ENCODE data around the gene CAMTA1. TPM values are rescaled to one million over a fixed set of nuclear protein-coding genes. Genes with fewer than 3 reads are reported as not detected.

The CAMTA1 gene
- total RNA-seq, 1 donor from 2014 or later: 34.4 TPM

GRCh38 chr1:7046891-7047290 is 261.6 kb downstream of the CAMTA1 start:
- no peak for ATAC-seq

GRCh38 chr1:7047866-7048265 is 262.6 kb downstream of the CAMTA1 start:
- peak; percentile 47 for ATAC-seq

- ATAC-seq: no peak
Measured at GRCh38 chr1:7048395-7048794, 263.1 kb downstream of the CAMTA1 start.

GRCh38 chr1:7049913-7050625 is 264.8 kb downstream of the CAMTA1 start:
- ATAC-seq: no peak

- no peak for ATAC-seq
Measured at GRCh38 chr1:7050751-7051665, 265.8 kb downstream of the CAMTA1 start.

- no peak for ATAC-seq
Measured at GRCh38 chr1:7052701-7053100, 267.4 kb downstream of the CAMTA1 start.

- ATAC-seq: no peak
Measured at GRCh38 chr1:7060745-7061144, 275.5 kb downstream of the CAMTA1 start.

GRCh38 chr1:7062346-7063061 is 277.2 kb downstream of the CAMTA1 start:
- no peak for ATAC-seq

GRCh38 chr1:7063981-7064380 is 278.7 kb downstream of the CAMTA1 start:
- no peak for ATAC-seq

- no peak for ATAC-seq
Measured at GRCh38 chr1:7068552-7068951, 283.3 kb downstream of the CAMTA1 start.

GRCh38 chr1:7069931-7070330 is 284.7 kb downstream of the CAMTA1 start:
- ATAC-seq: no peak

GRCh38 chr1:7070389-7071029 is 285.3 kb downstream of the CAMTA1 start:
- peak; percentile 64 for ATAC-seq

GRCh38 chr1:7076117-7076516 is 290.9 kb downstream of the CAMTA1 start:
- ATAC-seq: no peak

- ATAC-seq: no peak
Measured at GRCh38 chr1:7076572-7076971, 291.3 kb downstream of the CAMTA1 start.

- ATAC-seq: no peak
Measured at GRCh38 chr1:7077136-7077535, 291.9 kb downstream of the CAMTA1 start.

- ATAC-seq: no peak
Measured at GRCh38 chr1:7077970-7078369, 292.7 kb downstream of the CAMTA1 start.

GRCh38 chr1:7079637-7080036 is 294.4 kb downstream of the CAMTA1 start:
- no peak for ATAC-seq

GRCh38 chr1:7084232-7084894 is 299.1 kb downstream of the CAMTA1 start:
- ATAC-seq: no peak

- ATAC-seq: no peak
Measured at GRCh38 chr1:7085521-7085920, 300.3 kb downstream of the CAMTA1 start.

- ATAC-seq: no peak
Measured at GRCh38 chr1:7086106-7086505, 300.9 kb downstream of the CAMTA1 start.

- ATAC-seq: no peak
Measured at GRCh38 chr1:7087888-7088287, 302.6 kb downstream of the CAMTA1 start.

GRCh38 chr1:7089497-7089896 is 304.2 kb downstream of the CAMTA1 start:
- ATAC-seq: no peak
